NOMO-1 treated with DMSO at 0.1 percent for 48 hours (cell line): ENCODE results near the gene MKKS.
A peak's percentile ranks its signal among the peaks of the same experiment; 100 is the strongest.
"Not testable (repeated sequence)": the region's sequence is repeated elsewhere in the genome, so short reads cannot be mapped to it uniquely, and the experiment has no call there.

Experiments used
- DNase-seq: peaks from one replicate; lab custom pipeline; 2025; ENCODE audit not compliant: unreplicated experiment; lab: John Stamatoyannopoulos, UW

The MKKS gene

GRCh38 chr20:10415013-10415650, 18.9 kb downstream of the MKKS start:
- DNase-seq = no peak

GRCh38 chr20:10412591-10413408, 21.2 kb downstream of the MKKS start:
- no peak for DNase-seq

DNA sequence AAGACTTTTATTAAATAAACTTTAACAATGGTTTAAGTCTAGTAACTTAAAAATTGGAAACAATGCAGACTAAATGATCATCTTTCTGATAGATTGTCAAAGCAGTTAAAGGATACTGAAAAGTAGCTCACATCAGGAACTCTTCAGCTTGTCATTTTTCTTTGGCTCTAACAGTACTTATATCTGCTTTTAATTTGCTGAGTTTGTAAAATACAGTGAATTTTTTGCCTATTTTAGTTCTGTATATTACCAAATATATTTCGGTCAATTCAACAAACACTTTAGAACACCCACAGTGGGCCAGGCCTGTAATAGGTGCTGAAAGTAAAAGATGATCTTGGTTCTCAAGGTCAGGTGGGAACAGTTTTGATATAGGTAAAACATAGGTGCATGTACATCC, 22.3 kb downstream of the MKKS start:
- no peak for DNase-seq

GRCh38 chr20:10408108-10408813, 25.8 kb downstream of the MKKS start:
- no peak for DNase-seq

GRCh38 chr20:10404959-10405530, 29.0 kb downstream of the MKKS start:
- no peak for DNase-seq

DNA sequence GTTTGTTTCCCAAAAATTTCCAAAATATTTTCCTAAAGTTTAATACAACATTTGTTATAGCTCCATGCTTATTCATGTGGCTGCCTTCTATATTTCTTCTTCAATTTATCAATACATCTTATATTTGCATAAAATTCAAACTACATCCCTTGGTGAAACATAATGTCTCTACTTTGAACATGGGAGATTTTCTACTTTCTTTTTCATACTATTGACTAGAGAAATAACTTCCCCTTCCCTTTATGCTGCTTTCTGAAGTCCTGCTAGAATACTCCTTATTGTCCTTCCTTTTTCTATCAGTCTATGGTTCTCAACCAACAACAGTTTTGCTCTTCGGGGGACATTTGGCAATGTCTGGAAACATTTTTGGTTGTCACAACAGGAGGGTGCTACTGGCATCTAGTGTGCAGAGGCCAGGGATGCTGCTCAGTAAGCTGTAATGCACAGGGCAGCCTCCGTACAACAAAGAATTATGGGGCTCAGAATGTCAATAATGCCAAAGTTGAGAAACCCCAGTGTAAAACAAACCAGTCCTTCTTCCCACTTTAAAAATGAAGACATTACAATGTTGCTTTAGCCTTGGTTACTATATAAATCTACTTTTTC, 29.9 kb downstream of the MKKS start:
- DNase-seq = peak; percentile 52

DNA sequence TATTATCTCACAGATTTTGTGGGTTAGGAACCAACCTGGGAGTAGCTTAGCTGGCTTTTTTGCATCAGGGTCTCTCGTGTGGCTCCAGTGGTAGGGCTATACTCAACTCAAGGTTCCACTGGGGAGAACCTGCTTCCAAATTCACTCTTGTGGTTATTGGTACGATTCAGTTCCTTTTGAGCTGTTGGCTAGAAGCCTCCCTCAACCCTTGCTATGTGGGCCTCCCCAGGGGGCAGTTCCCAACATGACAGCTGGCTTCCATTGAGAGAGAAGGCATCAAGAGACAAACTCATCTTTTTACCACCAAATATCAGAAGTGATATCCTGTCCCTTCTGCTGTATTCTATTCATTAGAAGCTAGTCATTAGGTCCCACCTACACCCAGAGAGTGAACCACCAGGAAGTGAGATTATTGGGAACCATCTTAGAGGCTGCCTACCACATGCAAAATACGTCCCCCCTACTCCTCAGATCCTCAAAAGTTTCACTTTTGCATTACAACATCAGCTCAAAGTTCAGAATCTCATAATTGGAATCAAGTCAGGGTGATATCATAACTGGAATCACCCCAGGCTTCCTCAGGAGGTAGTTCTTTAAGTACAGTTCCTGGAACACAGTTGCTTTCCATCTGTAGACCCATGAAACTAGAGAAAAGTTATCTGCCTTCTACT, 30.9 kb downstream of the MKKS start:
- DNase-seq = no peak

DNA sequence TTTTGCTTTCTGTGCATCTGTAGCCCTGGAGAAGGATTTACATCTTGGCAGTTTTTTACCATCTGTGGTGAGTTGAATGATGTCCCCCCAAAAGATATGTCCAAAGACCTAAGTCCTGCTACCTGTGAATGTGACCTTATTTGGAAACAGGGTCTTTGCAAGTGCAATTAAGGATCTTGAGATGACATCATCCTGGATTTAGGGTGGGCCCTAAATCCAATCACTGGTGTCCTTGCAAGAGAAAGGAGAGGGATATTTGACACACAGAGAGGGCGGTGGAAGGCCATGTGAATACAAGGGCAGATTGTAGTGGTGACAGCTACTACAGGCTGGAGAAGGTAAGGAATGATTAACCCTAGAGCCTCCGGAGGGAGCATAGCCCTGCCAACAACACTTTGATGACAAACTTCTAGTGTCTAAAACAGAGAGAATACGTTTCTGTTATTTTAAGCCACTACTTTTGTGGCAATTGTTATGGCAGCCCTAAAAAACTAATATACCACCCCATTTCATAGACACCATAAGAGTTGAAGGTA, 35.1 kb downstream of the MKKS start:
- DNase-seq = no peak

DNA sequence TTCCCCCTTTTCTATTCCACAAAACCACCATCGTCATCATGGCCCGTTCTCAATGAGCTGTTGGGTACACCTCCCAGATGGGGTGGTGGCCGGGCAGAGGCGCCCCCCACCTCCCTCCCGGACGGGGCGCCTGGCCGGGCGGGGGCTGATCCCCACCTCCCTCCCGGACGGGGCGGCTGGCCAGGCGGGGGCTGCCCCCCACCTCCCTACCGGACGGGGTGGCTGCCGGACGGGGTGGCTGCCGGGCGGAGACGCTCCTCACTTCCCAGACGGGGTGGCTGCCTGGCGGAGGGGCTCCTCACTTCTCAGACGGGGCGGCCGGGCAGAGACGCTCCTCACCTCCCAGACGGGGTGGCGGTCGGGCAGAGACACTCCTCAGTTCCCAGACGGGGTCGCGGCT, 39.3 kb downstream of the MKKS start:
- not testable (repeated sequence) for DNase-seq

- no peak for DNase-seq
Measured at GRCh38 chr20:10390709-10391108, 43.3 kb downstream of the MKKS start.

GRCh38 chr20:10388597-10388996, 45.4 kb downstream of the MKKS start:
- no peak for DNase-seq

- DNase-seq = no peak
Measured at GRCh38 chr20:10387686-10388085, 46.3 kb downstream of the MKKS start.

- no peak for DNase-seq
Measured at GRCh38 chr20:10385850-10386544, 48.0 kb downstream of the MKKS start.

- DNase-seq = no peak
Measured at GRCh38 chr20:10381477-10381876, 52.5 kb downstream of the MKKS start.

DNA sequence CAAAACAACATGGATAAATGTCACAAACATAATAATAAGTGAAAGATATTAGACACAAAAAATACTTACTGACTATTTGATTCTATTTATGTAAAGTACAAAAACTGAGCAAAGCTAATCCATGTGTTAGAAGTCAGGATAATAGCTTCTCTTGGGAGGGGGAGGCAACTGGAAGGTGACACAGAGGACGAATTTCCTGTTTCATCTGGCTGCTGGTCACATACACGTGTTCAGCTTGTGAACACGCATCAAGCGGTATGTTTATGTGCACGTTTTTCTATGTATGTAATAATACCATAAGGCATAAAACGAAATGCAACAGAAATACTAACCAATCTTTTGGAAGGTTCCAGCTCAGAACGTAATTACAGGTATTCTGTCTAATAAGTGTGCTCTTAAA, 54.3 kb downstream of the MKKS start:
- no peak for DNase-seq

- no peak for DNase-seq
Measured at GRCh38 chr20:10376270-10377075, 57.5 kb downstream of the MKKS start.

GRCh38 chr20:10375191-10375590, 58.8 kb downstream of the MKKS start:
- no peak for DNase-seq

- DNase-seq = no peak
Measured at GRCh38 chr20:10374036-10374435, 60.0 kb downstream of the MKKS start.

- no peak for DNase-seq
Measured at GRCh38 chr20:10371467-10371866, 62.6 kb downstream of the MKKS start.
